ENCODE results near the gene CCDC146.

CCDC146 gene

DNA sequence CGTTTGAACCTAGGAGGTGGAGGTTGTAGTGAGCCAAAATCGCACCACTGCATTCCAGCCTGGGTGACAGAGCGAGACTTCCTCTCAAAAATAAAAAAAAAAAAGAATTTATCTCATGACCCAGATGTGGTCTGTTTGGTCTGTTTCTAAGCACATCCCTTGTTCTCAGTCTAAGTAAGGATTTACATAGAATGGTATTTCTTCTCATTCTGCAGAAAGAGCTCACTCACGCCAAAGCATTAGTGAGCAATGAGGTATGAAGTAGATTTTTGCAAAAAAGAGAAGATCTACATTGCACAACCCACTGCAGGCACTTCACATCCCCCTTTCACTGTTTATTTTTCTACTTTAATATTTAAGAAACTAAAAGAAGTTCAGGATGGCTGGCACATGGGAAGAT, 153.7 kb downstream of the CCDC146 start:
- Histone ChIP-seq H3K4me3 (ENCODE audit: low read depth, low read length) (no peak overlapping the region), H3K27ac (no peak overlapping the region), H3K36me3 (ENCODE audit: control insufficient read depth, insufficient read depth, low read length) (no peaks in the 10 kb centered on the region), H3K79me2 (no peaks in the 10 kb centered on the region), H3K4me1 (peaks cover under 1% of the 10 kb centered on the region), H3K4me2 (ENCODE audit: low read length) (no peak overlapping the region), H3K9ac (no peak overlapping the region), H3K27me3 (ENCODE audit: control insufficient read depth, insufficient read depth, low read length) (no peaks in the 10 kb centered on the region), H3K9me3 (ENCODE audit: control insufficient read depth, low read length) (no peaks in the 10 kb centered on the region), H2AFZ (no peak overlapping the region)
- TF ChIP-seq, protein P1, sequence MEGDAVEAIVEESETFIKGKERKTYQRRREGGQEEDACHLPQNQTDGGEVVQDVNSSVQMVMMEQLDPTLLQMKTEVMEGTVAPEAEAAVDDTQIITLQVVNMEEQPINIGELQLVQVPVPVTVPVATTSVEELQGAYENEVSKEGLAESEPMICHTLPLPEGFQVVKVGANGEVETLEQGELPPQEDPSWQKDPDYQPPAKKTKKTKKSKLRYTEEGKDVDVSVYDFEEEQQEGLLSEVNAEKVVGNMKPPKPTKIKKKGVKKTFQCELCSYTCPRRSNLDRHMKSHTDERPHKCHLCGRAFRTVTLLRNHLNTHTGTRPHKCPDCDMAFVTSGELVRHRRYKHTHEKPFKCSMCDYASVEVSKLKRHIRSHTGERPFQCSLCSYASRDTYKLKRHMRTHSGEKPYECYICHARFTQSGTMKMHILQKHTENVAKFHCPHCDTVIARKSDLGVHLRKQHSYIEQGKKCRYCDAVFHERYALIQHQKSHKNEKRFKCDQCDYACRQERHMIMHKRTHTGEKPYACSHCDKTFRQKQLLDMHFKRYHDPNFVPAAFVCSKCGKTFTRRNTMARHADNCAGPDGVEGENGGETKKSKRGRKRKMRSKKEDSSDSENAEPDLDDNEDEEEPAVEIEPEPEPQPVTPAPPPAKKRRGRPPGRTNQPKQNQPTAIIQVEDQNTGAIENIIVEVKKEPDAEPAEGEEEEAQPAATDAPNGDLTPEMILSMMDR (IDR thresholded peaks at IDR 0.05) = no peak

DNA sequence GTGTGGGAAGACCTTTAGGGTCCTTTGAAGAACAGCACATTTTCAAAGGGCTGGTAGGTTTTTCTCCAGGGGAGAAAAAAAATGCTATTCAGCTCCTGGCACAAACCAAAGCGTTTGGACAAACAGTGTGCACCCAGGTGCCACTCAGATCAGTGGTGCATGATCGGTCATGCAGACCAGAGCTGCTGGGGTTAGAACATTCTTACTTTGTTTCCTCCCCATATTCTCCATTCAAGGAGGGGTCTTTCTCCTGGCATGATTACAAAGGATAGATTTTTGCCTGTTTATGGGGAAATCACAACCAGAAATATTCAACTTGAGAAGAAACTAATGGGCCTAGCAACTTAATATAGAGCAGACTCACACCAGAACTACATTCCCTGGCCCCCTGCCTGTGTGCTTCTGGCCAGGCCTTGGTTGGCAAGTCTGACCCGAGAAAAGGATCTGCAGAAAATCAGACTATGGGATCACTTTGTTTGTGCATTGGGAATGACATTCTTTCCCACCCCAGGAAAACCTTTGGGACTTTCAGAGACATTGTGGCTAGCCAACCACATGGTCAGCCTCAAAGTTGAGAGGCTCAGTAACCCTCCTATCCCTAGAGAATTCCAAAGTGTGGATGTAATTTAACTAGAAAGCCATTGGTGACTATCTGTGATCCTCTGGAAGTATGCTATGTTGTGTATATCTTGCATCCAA, 159.5 kb downstream of the CCDC146 start:
- TF ChIP-seq, protein P1 (IDR thresholded peaks at IDR 0.05) = no peak
- no peaks in the 10 kb centered on the region for H3K36me3 ChIP-seq (ENCODE audit: control insufficient read depth, insufficient read depth, low read length)
- no peak overlapping the region for H2AFZ ChIP-seq
- H3K4me1 ChIP-seq = peaks cover 9% of the 10 kb centered on the region
- H3K4me2 ChIP-seq (ENCODE audit: low read length) = no peak overlapping the region
- H3K9ac ChIP-seq = no peak overlapping the region
- no peaks in the 10 kb centered on the region for H3K79me2 ChIP-seq
- no peaks in the 10 kb centered on the region for H3K9me3 ChIP-seq (ENCODE audit: control insufficient read depth, low read length)
- H3K27ac ChIP-seq = no peak overlapping the region
- H3K27me3 ChIP-seq (ENCODE audit: control insufficient read depth, insufficient read depth, low read length) = no peaks in the 10 kb centered on the region
- H3K4me3 ChIP-seq (ENCODE audit: low read depth, low read length) = no peak overlapping the region

DNA sequence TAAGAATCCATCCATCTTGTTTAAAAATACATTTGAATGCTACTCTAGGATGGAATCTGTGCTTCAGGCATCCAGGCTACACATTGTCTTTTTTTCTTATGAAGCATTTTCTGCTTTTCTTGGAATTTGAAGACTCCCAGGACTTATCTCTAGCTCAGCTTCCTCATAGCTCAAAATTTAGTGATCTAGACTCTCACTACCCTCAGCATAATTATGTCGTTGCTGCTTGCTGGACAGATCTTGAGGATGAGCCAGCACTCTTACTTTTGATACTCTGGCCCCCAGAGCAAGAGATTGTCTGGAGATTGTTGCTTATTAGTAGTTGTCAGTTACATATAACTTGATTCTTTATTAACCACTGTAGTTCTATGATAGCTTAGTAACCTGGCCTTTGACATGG, 160.5 kb downstream of the CCDC146 start:
- Histone ChIP-seq H3K4me3 (ENCODE audit: low read depth, low read length) (no peak overlapping the region), H3K27me3 (ENCODE audit: control insufficient read depth, insufficient read depth, low read length) (no peaks in the 10 kb centered on the region), H3K27ac (no peak overlapping the region)

DNA sequence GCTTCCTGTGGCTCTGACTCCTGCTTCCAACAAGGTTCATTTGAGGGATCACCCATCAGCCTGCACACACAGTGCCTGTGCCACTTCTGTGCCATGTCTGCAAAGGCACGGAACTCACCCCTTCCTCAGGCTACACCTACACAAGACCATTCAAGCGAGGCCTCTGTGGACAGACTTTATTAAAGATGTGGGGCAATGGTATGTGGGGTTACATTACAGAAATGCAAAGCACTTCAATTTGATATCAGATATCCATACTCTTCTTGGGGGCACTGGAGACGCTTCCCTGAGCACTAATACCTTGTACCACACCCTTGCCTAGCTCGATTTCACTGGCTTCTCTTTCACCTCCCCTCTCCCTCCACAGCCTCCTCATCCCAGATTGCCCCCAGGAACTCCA, 161.6 kb downstream of the CCDC146 start:
- Histone ChIP-seq H3K27ac (no peak overlapping the region), H3K9me3 (ENCODE audit: control insufficient read depth, low read length) (no peaks in the 10 kb centered on the region)
- TF ChIP-seq, protein P1 (IDR thresholded peaks at IDR 0.05) = no peak

More for the DNA sequence above, 160.5 kb downstream of the CCDC146 start:
- Histone ChIP-seq H3K36me3 (ENCODE audit: control insufficient read depth, insufficient read depth, low read length) (no peaks in the 10 kb centered on the region), H3K9me3 (ENCODE audit: control insufficient read depth, low read length) (no peaks in the 10 kb centered on the region), H3K4me1 (peaks cover 9% of the 10 kb centered on the region), H3K9ac (no peak overlapping the region), H2AFZ (no peak overlapping the region), H3K79me2 (no peaks in the 10 kb centered on the region), H3K4me2 (ENCODE audit: low read length) (no peak overlapping the region)
- TF ChIP-seq, protein P1 (IDR thresholded peaks at IDR 0.05) = no peak

DNA sequence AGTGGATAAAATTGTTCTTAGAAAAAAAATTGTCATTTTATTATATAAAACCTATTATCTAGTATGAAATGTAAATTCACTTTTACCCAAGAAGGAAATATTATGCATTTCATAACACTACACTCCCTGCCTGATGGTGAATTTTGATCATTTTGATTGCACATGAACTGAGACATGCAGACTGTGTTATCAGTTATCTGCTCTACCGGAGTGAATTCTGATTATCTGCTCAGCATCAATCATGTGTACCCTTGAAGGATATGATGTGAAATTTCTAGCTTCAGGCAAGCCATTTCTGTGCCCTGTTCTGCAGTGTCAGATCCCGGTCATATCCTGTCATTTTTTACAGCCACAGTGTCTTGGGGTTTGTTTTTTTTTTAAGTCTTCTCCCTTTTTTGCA, 162.2 kb downstream of the CCDC146 start:
- TF ChIP-seq, protein P1 (IDR thresholded peaks at IDR 0.05) = no peak
- Histone ChIP-seq H3K4me2 (ENCODE audit: low read length) (no peak overlapping the region), H3K27me3 (ENCODE audit: control insufficient read depth, insufficient read depth, low read length) (no peaks in the 10 kb centered on the region), H3K4me3 (ENCODE audit: low read depth, low read length) (no peak overlapping the region), H3K36me3 (ENCODE audit: control insufficient read depth, insufficient read depth, low read length) (no peaks in the 10 kb centered on the region), H3K9me3 (ENCODE audit: control insufficient read depth, low read length) (no peaks in the 10 kb centered on the region), H3K79me2 (no peaks in the 10 kb centered on the region), H3K9ac (no peak overlapping the region), H2AFZ (no peak overlapping the region), H3K27ac (no peak overlapping the region), H3K4me1 (peaks cover 9% of the 10 kb centered on the region)

More for the DNA sequence above, 161.6 kb downstream of the CCDC146 start:
- no peak overlapping the region for H3K9ac ChIP-seq
- H2AFZ ChIP-seq = no peak overlapping the region
- H3K36me3 ChIP-seq (ENCODE audit: control insufficient read depth, insufficient read depth, low read length) = no peaks in the 10 kb centered on the region
- peaks cover 9% of the 10 kb centered on the region for H3K4me1 ChIP-seq
- H3K4me2 ChIP-seq (ENCODE audit: low read length) = no peak overlapping the region
- no peaks in the 10 kb centered on the region for H3K79me2 ChIP-seq
- no peaks in the 10 kb centered on the region for H3K27me3 ChIP-seq (ENCODE audit: control insufficient read depth, insufficient read depth, low read length)
- no peak overlapping the region for H3K4me3 ChIP-seq (ENCODE audit: low read depth, low read length)
